Liver (tissue), 9 donors: Measurements from ENCODE around the gene VEGFC. TPM values are rescaled to one million over a fixed set of nuclear protein-coding genes. Genes with fewer than 3 reads are reported as not detected.

ENCODE experiments used
- DNase-seq: peaks from one replicate; pipeline ENCODE4 v3.0.0-alpha.2; 2017; ENCODE audit warnings: low spot score
- H3K27ac ChIP-seq, 2 donors: one replicate each; pipeline ENCODE4 v1.7.0; 2013; ENCODE audit warnings: inconsistent platforms in 2 of 2, low read length in 2 of 2, control low read depth in 1 of 2, low read depth in 1 of 2, mild to moderate bottlenecking in 1 of 2
- H3K27me3 ChIP-seq, 4 donors: one replicate each; pipeline versions ENCODE4 v1.6.1 to v1.7.0; 2013; ENCODE audit warnings: low read length in 3 of 4, inconsistent platforms in 1 of 4, mild to moderate bottlenecking in 1 of 4, moderate library complexity in 1 of 4; ENCODE audit not compliant: control insufficient read depth in 4 of 4, insufficient read depth in 4 of 4
- H3K36me3 ChIP-seq, 4 donors: one replicate each; pipeline versions ENCODE4 v1.6.1 to v1.7.0; 2013; ENCODE audit warnings: low read length in 3 of 4, mild to moderate bottlenecking in 3 of 4, low read depth in 1 of 4, moderate library complexity in 1 of 4; ENCODE audit not compliant: control insufficient read depth in 4 of 4, insufficient read depth in 3 of 4
- H3K4me1 ChIP-seq, 4 donors: one replicate each; pipeline versions ENCODE4 v1.6.1 to v1.7.0; 2013; ENCODE audit warnings: low read length in 3 of 4, mild to moderate bottlenecking in 3 of 4, moderate library complexity in 1 of 4; ENCODE audit not compliant: control insufficient read depth in 4 of 4, insufficient read depth in 4 of 4
- H3K4me3 ChIP-seq, 3 donors: one replicate each; pipeline versions ENCODE4 v1.6.1 to v1.7.0; 2013; ENCODE audit warnings: low read length in 3 of 3, control low read depth in 1 of 3, low read depth in 1 of 3, mild to moderate bottlenecking in 1 of 3
- H3K9ac ChIP-seq, 2 donors: one replicate each; pipeline ENCODE4 v1.7.0; 2013; ENCODE audit warnings: low read length in 2 of 2, mild to moderate bottlenecking in 2 of 2, moderate library complexity in 2 of 2, control low read depth in 1 of 2, low read depth in 1 of 2
- H3K9me3 ChIP-seq, 4 donors: one replicate each; pipeline versions ENCODE4 v1.6.1 to v1.7.0; 2013; ENCODE audit warnings: low read length in 3 of 4; ENCODE audit not compliant: control insufficient read depth in 4 of 4
- EGR1 ChIP-seq, 2 donors: IDR thresholded peaks; 2 replicates each; pipeline ENCODE4 v1.6.1; 2016 to 2018; ENCODE audit warnings: antibody characterized with exemption in 2 of 2, low read depth in 2 of 2
- FOXA1 ChIP-seq: IDR thresholded peaks from 2 replicates; pipeline ENCODE4 v1.6.1; 2016; ENCODE audit warnings: antibody characterized with exemption
- FOXA2 ChIP-seq: IDR thresholded peaks from 2 replicates; pipeline ENCODE4 v1.6.1; 2016; ENCODE audit warnings: antibody characterized with exemption
- GABPA ChIP-seq, 2 donors: IDR thresholded peaks in 1 of 2; conservative IDR thresholded peaks in 1 of 2; 2 replicates each; pipeline ENCODE4 v1.6.1; 2016; ENCODE audit warnings: antibody characterized with exemption in 2 of 2, mild to moderate bottlenecking in 1 of 2, moderate library complexity in 1 of 2
- HNF4A ChIP-seq, 2 donors: conservative IDR thresholded peaks; 2 replicates each; pipeline ENCODE4 v1.6.1; 2016; ENCODE audit warnings: antibody characterized with exemption in 2 of 2, mild to moderate bottlenecking in 2 of 2
- HNF4G ChIP-seq: IDR thresholded peaks from 2 replicates; pipeline ENCODE4 v1.6.1; 2016; ENCODE audit warnings: antibody characterized with exemption
- JUND ChIP-seq, 2 donors: IDR thresholded peaks; 2 replicates each; pipeline ENCODE4 v1.6.1; 2016; ENCODE audit warnings: antibody characterized with exemption in 2 of 2
- NR2F2 ChIP-seq: IDR thresholded peaks from 2 replicates; pipeline ENCODE4 v1.6.1; 2016; ENCODE audit warnings: antibody characterized with exemption
- RAD21 ChIP-seq, 2 donors: IDR thresholded peaks; 2 replicates each; pipeline ENCODE4 v1.6.1; 2016; ENCODE audit warnings: antibody characterized with exemption in 2 of 2, mild to moderate bottlenecking in 2 of 2
- RXRA ChIP-seq, 2 donors: IDR thresholded peaks; 2 replicates each; pipeline ENCODE4 v1.6.1; 2017 to 2018; ENCODE audit warnings: antibody characterized with exemption in 2 of 2, mild to moderate bottlenecking in 1 of 2
- SP1 ChIP-seq: IDR thresholded peaks from 2 replicates; pipeline ENCODE4 v1.6.1; 2018; ENCODE audit warnings: antibody characterized with exemption, mild to moderate bottlenecking
- TAF1 ChIP-seq: conservative IDR thresholded peaks from 2 replicates; pipeline ENCODE4 v1.6.1; 2016; ENCODE audit warnings: antibody characterized with exemption, mild to moderate bottlenecking
- YY1 ChIP-seq: IDR thresholded peaks from 2 replicates; pipeline ENCODE4 v1.6.1; 2016; ENCODE audit warnings: antibody characterized with exemption, mild to moderate bottlenecking
- WGBS: extraction: QIAGEN DNeasy Blood & Tissue Kit; methylation state at CpG from one replicate; pipeline ENCODE4 v1.1.7; 2013; 5-methylcytosine and 5-hydroxymethylcytosine counted together
- polyA plus RNA-seq, 2 donors: library from polyadenylated mRNA; stranded (reverse) in 1 of 2; unstranded in 1 of 2; fragments of 200-250 nt in 1 of 2; fragments of >200 nt in 1 of 2; fragmentation: Nextera tagmentation in 1 of 2; extraction: Ambion mirVana in 1 of 2; gene quantifications; one replicate each; pipeline versions ENCODE4 v1.2.1 to v1.2.3, GENCODE V29; 2013 to 2015
- total RNA-seq, 2 donors: library from RNA; depleted of rRNA; stranded (reverse); fragments of >200 nt; gene quantifications; one replicate each; pipeline ENCODE4 v1.2.3, GENCODE V29; 2014
- TF ChIP-seq, protein P1 (sequence below): IDR thresholded peaks from 2 replicates; pipeline ENCODE4 v1.6.1; 2016; ENCODE audit warnings: antibody characterized with exemption, mild to moderate bottlenecking
- TF ChIP-seq, protein P2 (sequence below): IDR thresholded peaks from 2 replicates; pipeline ENCODE4 v1.6.1; 2016; ENCODE audit warnings: antibody characterized with exemption
- TF ChIP-seq, protein P3 (sequence below): IDR thresholded peaks from 2 replicates; pipeline ENCODE4 v1.6.1; 2016; ENCODE audit warnings: antibody characterized with exemption
- TF ChIP-seq, protein P4 (sequence below): fragments of 150-350 bp; IDR thresholded peaks from 2 replicates; pipeline ENCODE4 v1.5.1; 2017; ENCODE audit warnings: improper control_type of control experiment, low read depth, low read length; ENCODE audit not compliant: missing input control
- TF ChIP-seq, protein P5 (sequence below): IDR thresholded peaks from 2 replicates; pipeline ENCODE4 v1.6.1; 2016; ENCODE audit warnings: antibody characterized with exemption
- donor health status: healthy.
- donor health status: healthy.
- donor health status: healthy.
- donor health status: healthy.
- donor health status: healthy.

VEGFC gene
- total and polyA plus RNA-seq, 4 donors = 0.32 to 1.8 (median 0.95) TPM

DNA sequence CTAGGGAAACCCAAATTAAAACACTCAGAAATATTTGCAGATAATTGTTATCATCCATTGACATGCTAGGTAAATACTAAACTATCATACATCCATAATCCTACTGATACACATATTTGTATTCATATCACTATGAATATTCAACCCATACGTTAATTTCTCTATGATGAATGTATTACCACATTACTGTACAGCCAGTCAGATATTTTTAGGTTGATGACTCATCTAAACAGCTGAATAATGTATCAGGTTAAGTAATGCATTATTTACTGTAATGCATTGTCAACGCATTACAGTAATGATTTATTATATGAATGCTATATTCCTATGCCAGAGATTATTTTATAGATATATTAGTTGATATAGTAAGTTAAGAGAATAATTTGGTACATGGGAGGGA, 37.1 kb downstream of the VEGFC start:
- Histone ChIP-seq H3K4me1 (no peaks in the 10 kb centered on the region), H3K9ac (no peak overlapping the region), H3K9me3 (no peaks in the 10 kb centered on the region), H3K27me3 (no peaks in the 10 kb centered on the region), H3K4me3 (no peak overlapping the region), H3K27ac (no peak overlapping the region), H3K36me3 (no peaks in the 10 kb centered on the region)
- TF ChIP-seq GABPA (IDR thresholded peaks at IDR 0.05 in 1 of 2, conservative IDR thresholded peaks at IDR 0.05 in 1 of 2) (no peak), RXRA (IDR thresholded peaks at IDR 0.05) (no peak), HNF4G (no peak), HNF4A (conservative IDR thresholded peaks at IDR 0.05) (no peak), EGR1 (IDR thresholded peaks at IDR 0.05; ENCODE audit: low read depth in 2 of 2) (no peak), TAF1 (no peak), YY1 (no peak), NR2F2 (no peak), FOXA1 (no peak), FOXA2 (no peak), JUND (IDR thresholded peaks at IDR 0.05) (no peak), RAD21 (IDR thresholded peaks at IDR 0.05) (no peak), SP1 (no peak)
- TF ChIP-seq, protein P1, sequence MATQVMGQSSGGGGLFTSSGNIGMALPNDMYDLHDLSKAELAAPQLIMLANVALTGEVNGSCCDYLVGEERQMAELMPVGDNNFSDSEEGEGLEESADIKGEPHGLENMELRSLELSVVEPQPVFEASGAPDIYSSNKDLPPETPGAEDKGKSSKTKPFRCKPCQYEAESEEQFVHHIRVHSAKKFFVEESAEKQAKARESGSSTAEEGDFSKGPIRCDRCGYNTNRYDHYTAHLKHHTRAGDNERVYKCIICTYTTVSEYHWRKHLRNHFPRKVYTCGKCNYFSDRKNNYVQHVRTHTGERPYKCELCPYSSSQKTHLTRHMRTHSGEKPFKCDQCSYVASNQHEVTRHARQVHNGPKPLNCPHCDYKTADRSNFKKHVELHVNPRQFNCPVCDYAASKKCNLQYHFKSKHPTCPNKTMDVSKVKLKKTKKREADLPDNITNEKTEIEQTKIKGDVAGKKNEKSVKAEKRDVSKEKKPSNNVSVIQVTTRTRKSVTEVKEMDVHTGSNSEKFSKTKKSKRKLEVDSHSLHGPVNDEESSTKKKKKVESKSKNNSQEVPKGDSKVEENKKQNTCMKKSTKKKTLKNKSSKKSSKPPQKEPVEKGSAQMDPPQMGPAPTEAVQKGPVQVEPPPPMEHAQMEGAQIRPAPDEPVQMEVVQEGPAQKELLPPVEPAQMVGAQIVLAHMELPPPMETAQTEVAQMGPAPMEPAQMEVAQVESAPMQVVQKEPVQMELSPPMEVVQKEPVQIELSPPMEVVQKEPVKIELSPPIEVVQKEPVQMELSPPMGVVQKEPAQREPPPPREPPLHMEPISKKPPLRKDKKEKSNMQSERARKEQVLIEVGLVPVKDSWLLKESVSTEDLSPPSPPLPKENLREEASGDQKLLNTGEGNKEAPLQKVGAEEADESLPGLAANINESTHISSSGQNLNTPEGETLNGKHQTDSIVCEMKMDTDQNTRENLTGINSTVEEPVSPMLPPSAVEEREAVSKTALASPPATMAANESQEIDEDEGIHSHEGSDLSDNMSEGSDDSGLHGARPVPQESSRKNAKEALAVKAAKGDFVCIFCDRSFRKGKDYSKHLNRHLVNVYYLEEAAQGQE = no peak
- TF ChIP-seq, protein P2, sequence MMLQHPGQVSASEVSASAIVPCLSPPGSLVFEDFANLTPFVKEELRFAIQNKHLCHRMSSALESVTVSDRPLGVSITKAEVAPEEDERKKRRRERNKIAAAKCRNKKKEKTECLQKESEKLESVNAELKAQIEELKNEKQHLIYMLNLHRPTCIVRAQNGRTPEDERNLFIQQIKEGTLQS = no peak
- TF ChIP-seq, protein P3, sequence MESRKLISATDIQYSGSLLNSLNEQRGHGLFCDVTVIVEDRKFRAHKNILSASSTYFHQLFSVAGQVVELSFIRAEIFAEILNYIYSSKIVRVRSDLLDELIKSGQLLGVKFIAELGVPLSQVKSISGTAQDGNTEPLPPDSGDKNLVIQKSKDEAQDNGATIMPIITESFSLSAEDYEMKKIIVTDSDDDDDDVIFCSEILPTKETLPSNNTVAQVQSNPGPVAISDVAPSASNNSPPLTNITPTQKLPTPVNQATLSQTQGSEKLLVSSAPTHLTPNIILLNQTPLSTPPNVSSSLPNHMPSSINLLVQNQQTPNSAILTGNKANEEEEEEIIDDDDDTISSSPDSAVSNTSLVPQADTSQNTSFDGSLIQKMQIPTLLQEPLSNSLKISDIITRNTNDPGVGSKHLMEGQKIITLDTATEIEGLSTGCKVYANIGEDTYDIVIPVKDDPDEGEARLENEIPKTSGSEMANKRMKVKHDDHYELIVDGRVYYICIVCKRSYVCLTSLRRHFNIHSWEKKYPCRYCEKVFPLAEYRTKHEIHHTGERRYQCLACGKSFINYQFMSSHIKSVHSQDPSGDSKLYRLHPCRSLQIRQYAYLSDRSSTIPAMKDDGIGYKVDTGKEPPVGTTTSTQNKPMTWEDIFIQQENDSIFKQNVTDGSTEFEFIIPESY = no peak
- TF ChIP-seq, protein P4, sequence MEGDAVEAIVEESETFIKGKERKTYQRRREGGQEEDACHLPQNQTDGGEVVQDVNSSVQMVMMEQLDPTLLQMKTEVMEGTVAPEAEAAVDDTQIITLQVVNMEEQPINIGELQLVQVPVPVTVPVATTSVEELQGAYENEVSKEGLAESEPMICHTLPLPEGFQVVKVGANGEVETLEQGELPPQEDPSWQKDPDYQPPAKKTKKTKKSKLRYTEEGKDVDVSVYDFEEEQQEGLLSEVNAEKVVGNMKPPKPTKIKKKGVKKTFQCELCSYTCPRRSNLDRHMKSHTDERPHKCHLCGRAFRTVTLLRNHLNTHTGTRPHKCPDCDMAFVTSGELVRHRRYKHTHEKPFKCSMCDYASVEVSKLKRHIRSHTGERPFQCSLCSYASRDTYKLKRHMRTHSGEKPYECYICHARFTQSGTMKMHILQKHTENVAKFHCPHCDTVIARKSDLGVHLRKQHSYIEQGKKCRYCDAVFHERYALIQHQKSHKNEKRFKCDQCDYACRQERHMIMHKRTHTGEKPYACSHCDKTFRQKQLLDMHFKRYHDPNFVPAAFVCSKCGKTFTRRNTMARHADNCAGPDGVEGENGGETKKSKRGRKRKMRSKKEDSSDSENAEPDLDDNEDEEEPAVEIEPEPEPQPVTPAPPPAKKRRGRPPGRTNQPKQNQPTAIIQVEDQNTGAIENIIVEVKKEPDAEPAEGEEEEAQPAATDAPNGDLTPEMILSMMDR = no peak
- TF ChIP-seq, protein P5, sequence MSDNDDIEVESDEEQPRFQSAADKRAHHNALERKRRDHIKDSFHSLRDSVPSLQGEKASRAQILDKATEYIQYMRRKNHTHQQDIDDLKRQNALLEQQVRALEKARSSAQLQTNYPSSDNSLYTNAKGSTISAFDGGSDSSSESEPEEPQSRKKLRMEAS = no peak
- DNase-seq = no peak
- WGBS = 47% methylated on average over 2 of the region's 2 CpGs
